T-cell (primary cell): Measurements from ENCODE around the gene DMRTB1. TPM values are rescaled to one million over a fixed set of nuclear protein-coding genes. Genes with fewer than 3 reads are reported as not detected.

Experiments
- ATAC-seq, 4 experiments: fragments of 200-7000 bp in 3 of 4; fragments of 150-1000 bp in 1 of 4; cut with Tn5 transposase; replicated peaks in 1 of 4; 1 replicate in 3 of 4; 2 replicates in 1 of 4; pipeline ENCODE4 v1.10.0; 2021; ENCODE audit warnings: moderate library complexity in 3 of 4, mild to moderate bottlenecking in 2 of 4, moderate number of reproducible peaks in 1 of 4
- CTCF ChIA-PET, 2 donors: fragments of 300-600 bp; sonication (Branson Sonifier 250); formaldehyde crosslinking; loops; one replicate each; lab custom pipeline; 2022; ENCODE audit warnings: antibody characterized with exemption in 2 of 2; lab: Charles Lee
- POLR2A ChIA-PET, 2 donors: fragments of 300-600 bp; sonication (Branson Sonifier 250); formaldehyde crosslinking; loops; one replicate each; lab custom pipeline; 2022; ENCODE audit warnings: antibody characterized with exemption in 2 of 2; lab: Charles Lee
- DNase-seq, 35 experiments: peaks; one replicate each; pipeline versions ENCODE4 v3.0.0 to v3.0.0-alpha.2; 2013 to 2023
- H3K27ac ChIP-seq: one replicate; pipeline ENCODE4 v1.5.1; 2013; ENCODE audit warnings: low read length
- H3K27me3 ChIP-seq, 2 experiments: replicated peaks in 1 of 2; 1 replicate in 1 of 2; 2 replicates in 1 of 2; pipeline versions ENCODE4 v1.6.1 to v1.7.0; 2013; ENCODE audit warnings: low read length in 1 of 2, mixed read lengths in 1 of 2; ENCODE audit not compliant: control insufficient read depth in 2 of 2, insufficient read depth in 2 of 2; ENCODE audit errors: extremely low read depth in 1 of 2
- H3K36me3 ChIP-seq, 2 donors: 1 replicate in 1 of 2; 2 replicates in 1 of 2; pipeline versions ENCODE4 v1.6.1 to v1.7.0; 2013; ENCODE audit warnings: low read length in 1 of 2; ENCODE audit not compliant: control insufficient read depth in 2 of 2, insufficient read depth in 1 of 2; ENCODE audit errors: extremely low read depth in 1 of 2
- H3K4me1 ChIP-seq, 2 experiments: 1 replicate in 1 of 2; 2 replicates in 1 of 2; pipeline versions ENCODE4 v1.6.1 to v1.7.0; 2013; ENCODE audit warnings: low read length in 2 of 2, mixed read lengths in 1 of 2; ENCODE audit not compliant: insufficient read depth in 2 of 2, control insufficient read depth in 1 of 2; ENCODE audit errors: extremely low read depth in 1 of 2
- H3K4me3 ChIP-seq, 2 donors: 1 replicate in 1 of 2; 2 replicates in 1 of 2; pipeline versions ENCODE4 v1.5.1 to v1.7.0; 2013; ENCODE audit warnings: mild to moderate bottlenecking in 2 of 2, low read length in 1 of 2, moderate library complexity in 1 of 2; ENCODE audit not compliant: control insufficient read depth in 1 of 2; ENCODE audit errors: extremely low read depth in 1 of 2
- H3K9me3 ChIP-seq: 2 replicates; pipeline ENCODE4 v1.7.0; 2013
- H3K27ac Mint-ChIP-seq, 2 donors: one replicate each; pipeline ENCODE4 v1.8.0; 2020 to 2021; ENCODE audit warnings: mild to moderate bottlenecking in 2 of 2, mixed read lengths in 2 of 2
- H3K27me3 Mint-ChIP-seq, 2 donors: one replicate each; pipeline ENCODE4 v1.8.0; 2021 to 2022; ENCODE audit warnings: mixed read lengths in 2 of 2
- H3K36me3 Mint-ChIP-seq: one replicate; pipeline ENCODE4 v1.8.0; 2021; ENCODE audit warnings: mixed read lengths
- H3K4me1 Mint-ChIP-seq, 3 donors: one replicate each; pipeline ENCODE4 v1.8.0; 2020 to 2022; ENCODE audit warnings: mixed read lengths in 3 of 3, mild to moderate bottlenecking in 1 of 3
- H3K4me3 Mint-ChIP-seq, 3 donors: one replicate each; pipeline ENCODE4 v1.8.0; 2020 to 2022; ENCODE audit warnings: mild to moderate bottlenecking in 3 of 3, mixed read lengths in 3 of 3, moderate library complexity in 3 of 3
- H3K9me3 Mint-ChIP-seq, 3 donors: one replicate each; pipeline ENCODE4 v1.8.0; 2020 to 2022; ENCODE audit warnings: mixed read lengths in 3 of 3
- WGBS: methylation state at CpG from one replicate; pipeline ENCODE4 v1.1.5; 2013; ENCODE audit warnings: missing lambda C conversion rate; ENCODE audit not compliant: insufficient coverage; 5-methylcytosine and 5-hydroxymethylcytosine counted together
- total RNA-seq, 35 experiments: library from RNA in 6 of 35; stranded (reverse) in 6 of 35; fragments of 120-200 nt in 1 of 35; gene quantifications; one replicate each; pipeline versions ENCODE4 v1.2.1 to v1.2.4 and lab custom pipeline; 2013 to 2026

Gene DMRTB1
- total RNA-seq, 5 donors from 2014 or later (not counting 1 experiment from before 2014, with no cell fraction given): not detected

DNA sequence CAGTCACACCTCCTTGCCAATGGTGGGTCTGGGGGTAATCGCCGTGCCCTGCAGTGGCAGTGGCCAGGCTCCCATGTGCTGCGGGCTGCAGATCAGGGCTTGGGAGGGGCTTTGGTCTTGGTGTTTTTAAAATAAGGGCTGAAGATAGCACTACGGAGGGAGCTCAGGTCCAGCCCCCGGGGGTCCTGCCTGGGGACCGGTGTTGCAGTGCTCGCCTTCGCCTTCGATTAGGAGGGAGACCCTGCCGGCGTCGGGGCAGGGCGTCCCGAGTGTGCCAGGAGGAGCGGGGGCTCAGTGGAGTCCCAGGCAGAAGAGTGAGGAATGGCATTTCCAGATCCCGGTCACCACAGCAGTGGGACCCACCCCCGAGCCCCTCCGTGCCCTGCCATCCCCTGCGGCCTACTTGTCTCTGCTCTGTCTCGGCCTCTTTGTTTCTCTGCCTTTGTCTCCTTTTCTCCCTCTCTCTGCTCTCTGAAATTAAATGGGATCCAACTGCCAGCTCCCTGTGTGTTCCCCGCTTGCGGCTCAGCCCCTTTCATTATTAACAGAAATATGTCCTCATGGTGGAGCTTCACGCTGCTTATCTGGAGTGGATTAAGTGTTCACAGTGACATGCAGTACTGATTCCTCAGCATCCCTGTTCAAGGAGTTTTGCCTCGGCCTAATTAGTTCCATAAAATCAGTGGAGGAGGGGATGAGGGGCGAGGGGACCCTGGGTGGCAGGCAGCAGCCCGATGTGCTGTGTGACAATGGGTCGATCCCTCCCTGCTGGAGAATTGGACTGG is 44.4 kb downstream of the DMRTB1 start:
- Histone ChIP-seq H3K4me1 (peaks cover 0 to 13% of the 10 kb centered on the region in 2 experiments), H3K27ac (no peak overlapping the region), H3K27me3 (peaks cover 0 to 26% of the 10 kb centered on the region in 2 experiments), H3K4me3 (no peak overlapping the region), H3K36me3 (no peaks in the 10 kb centered on the region), H3K9me3 (no peaks in the 10 kb centered on the region)
- Mint-ChIP-seq H3K4me3 (no peak overlapping the region), H3K27me3 (no peaks in the 10 kb centered on the region), H3K27ac (no peak overlapping the region), H3K4me1 (peaks cover 0 to 7% (median 0%) of the 10 kb centered on the region in 3 donors), H3K36me3 (no peaks in the 10 kb centered on the region), H3K9me3 (no peaks in the 10 kb centered on the region)
- DNase-seq: no peak
- 93% methylated on average over 21 of the region's 27 CpGs for WGBS
- ChIA-PET POLR2A (no interaction called here), CTCF (no interaction called here)
- no peak for ATAC-seq

DNA sequence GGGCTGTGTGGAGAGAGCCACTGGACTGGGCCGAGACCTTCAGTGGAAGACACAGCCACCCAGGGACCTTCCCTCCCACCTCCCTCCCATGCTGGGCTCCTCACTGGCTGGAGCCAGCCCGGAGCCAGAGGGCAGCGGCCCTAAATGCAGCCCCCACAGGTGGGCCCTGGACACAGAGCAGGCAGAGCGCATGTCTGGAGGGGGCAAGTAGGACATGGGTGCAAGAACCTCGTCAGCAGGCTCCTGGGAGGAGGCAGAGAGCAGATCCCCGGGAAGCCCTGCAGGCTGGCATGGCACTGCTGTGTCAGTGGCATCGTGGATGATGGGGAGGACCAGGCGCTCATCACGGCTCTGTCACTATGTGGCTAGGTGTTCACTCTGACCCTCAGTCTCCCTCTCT is 45.7 kb downstream of the DMRTB1 start:
- Histone ChIP-seq H3K4me1 (peaks cover 0 to 3% of the 10 kb centered on the region in 2 experiments), H3K4me3 (no peak overlapping the region), H3K36me3 (no peaks in the 10 kb centered on the region), H3K27ac (no peak overlapping the region), H3K27me3 (peaks cover 0 to 22% of the 10 kb centered on the region in 2 experiments), H3K9me3 (no peaks in the 10 kb centered on the region)
- H3K27ac Mint-ChIP-seq: no peak overlapping the region
- WGBS: 84% methylated on average over 3 of the region's 9 CpGs
- CTCF ChIA-PET: no interaction called here
- DNase-seq (no peak), ATAC-seq (no peak)
- POLR2A ChIA-PET: no interaction called here
- no peak overlapping the region for H3K4me3 Mint-ChIP-seq
- no peaks in the 10 kb centered on the region for H3K36me3 Mint-ChIP-seq
- no peaks in the 10 kb centered on the region for H3K27me3 Mint-ChIP-seq
- H3K9me3 Mint-ChIP-seq: no peaks in the 10 kb centered on the region
- no peaks in the 10 kb centered on the region for H3K4me1 Mint-ChIP-seq

DNA sequence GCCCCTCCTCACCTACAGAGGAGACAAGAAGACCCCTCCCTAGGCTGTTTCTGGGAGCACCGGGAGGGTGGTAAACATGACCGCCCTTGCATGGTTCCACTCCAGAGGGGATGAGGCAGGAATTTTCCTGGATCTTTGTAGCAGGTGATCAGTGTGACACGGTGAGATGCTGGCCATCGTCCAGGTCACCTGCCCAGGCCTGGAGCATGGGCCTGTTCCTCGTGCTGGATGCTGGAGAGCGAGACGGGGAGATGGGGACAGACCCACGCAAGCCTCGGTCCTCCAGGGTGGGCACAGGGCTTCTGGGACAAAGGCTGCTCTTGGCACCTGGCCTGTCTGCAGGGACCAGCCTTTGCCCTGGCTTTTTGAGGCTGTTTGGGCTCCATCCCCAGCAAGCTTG is 46.2 kb downstream of the DMRTB1 start:
- POLR2A ChIA-PET: no interaction called here
- no peak overlapping the region for H3K4me3 Mint-ChIP-seq
- WGBS: 88% methylated on average over 7 of the region's 9 CpGs

DNA sequence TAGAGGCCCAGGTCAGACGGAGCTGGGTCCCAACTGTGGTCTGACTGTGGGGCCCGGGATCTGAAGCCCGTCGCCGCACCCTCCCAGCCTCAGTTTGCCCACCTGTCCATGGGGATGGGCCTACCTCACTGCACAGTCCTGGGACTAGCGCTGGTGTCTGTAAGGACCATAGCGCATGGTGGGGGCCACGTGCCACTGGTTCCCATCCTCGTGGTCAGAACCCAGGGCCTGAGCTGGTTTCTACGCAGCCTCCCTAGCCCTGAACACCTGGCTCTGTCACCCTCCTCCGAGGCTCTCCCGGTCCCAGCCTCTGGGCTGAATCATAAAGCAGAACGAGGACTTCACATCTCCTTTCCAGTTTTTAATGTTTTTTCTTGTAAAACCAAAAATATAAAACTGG is 46.7 kb downstream of the DMRTB1 start:
- CTCF ChIA-PET: no interaction called here
- H3K36me3 Mint-ChIP-seq: no peaks in the 10 kb centered on the region

More for the DNA sequence above, 46.2 kb downstream of the DMRTB1 start:
- Histone ChIP-seq H3K9me3 (no peaks in the 10 kb centered on the region), H3K27me3 (peaks cover 0 to 17% of the 10 kb centered on the region in 2 experiments), H3K36me3 (no peaks in the 10 kb centered on the region), H3K4me3 (no peak overlapping the region), H3K4me1 (peaks cover 0 to 3% of the 10 kb centered on the region in 2 experiments), H3K27ac (no peak overlapping the region)
- Mint-ChIP-seq H3K36me3 (no peaks in the 10 kb centered on the region), H3K27ac (no peak overlapping the region), H3K27me3 (no peaks in the 10 kb centered on the region), H3K4me1 (no peaks in the 10 kb centered on the region), H3K9me3 (no peaks in the 10 kb centered on the region)
- DNase-seq: no peak
- ATAC-seq: no peak
- CTCF ChIA-PET: no interaction called here

DNA sequence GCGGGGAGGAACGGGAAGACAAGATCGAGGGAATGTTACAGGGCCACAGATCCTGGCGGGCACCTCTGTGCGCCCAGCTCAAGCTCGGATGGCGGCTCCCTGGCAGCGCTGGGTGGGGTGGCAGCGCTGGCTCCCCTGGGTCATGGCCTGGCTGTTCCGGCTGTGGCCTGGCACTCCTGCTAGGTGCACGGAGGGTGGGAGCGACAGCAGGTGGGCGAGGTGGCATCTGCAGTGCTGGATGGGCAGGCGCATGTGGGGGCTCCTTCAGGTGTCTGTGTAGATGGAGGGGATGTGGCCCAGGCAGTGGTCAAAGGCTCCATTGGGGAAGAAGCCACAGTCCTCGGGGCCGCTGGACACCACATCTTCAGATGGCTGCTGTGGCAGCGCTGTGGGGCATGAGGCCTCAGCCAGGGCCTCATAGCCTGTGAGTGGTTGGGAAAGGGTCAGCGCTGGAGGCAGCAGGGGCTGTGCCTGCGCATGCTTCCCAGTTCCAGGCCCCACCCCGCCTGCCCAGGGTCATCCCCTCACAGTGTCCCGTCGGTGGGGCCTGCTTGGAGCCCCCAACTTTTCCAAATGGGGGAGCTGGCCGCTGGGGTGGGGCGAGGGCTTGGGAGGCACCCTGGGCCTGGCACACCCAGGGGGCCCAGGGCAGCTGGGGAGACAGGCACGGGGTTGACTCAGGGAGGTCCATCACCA is 47.3 kb downstream of the DMRTB1 start:
- no peak for ATAC-seq
- Mint-ChIP-seq H3K27ac (no peak overlapping the region), H3K36me3 (no peaks in the 10 kb centered on the region), H3K4me3 (no peak overlapping the region), H3K9me3 (no peaks in the 10 kb centered on the region), H3K27me3 (no peaks in the 10 kb centered on the region), H3K4me1 (no peaks in the 10 kb centered on the region)
- H3K9me3 ChIP-seq: no peaks in the 10 kb centered on the region
- H3K27ac ChIP-seq: no peak overlapping the region
- H3K4me1 ChIP-seq: peaks cover 0 to 3% of the 10 kb centered on the region in 2 experiments
- no peaks in the 10 kb centered on the region for H3K36me3 ChIP-seq
- 94% methylated on average over 22 of the region's 25 CpGs for WGBS
- ChIA-PET POLR2A (no interaction called here), CTCF (no interaction called here)
- no peak for DNase-seq
- H3K27me3 ChIP-seq: peaks cover 0 to 6% of the 10 kb centered on the region in 2 experiments
- H3K4me3 ChIP-seq: no peak overlapping the region

More for the DNA sequence above, 46.7 kb downstream of the DMRTB1 start:
- no peaks in the 10 kb centered on the region for H3K9me3 Mint-ChIP-seq
- POLR2A ChIA-PET: no interaction called here
- H3K36me3 ChIP-seq: no peaks in the 10 kb centered on the region
- H3K27ac ChIP-seq: no peak overlapping the region
- no peak overlapping the region for H3K27ac Mint-ChIP-seq
- H3K4me3 ChIP-seq: no peak overlapping the region
- DNase-seq (no peak), ATAC-seq (no peak)
- H3K27me3 Mint-ChIP-seq: no peaks in the 10 kb centered on the region
- 82% methylated on average over 13 of the region's 13 CpGs for WGBS
- peaks cover 0 to 12% of the 10 kb centered on the region in 2 experiments for H3K27me3 ChIP-seq
- no peaks in the 10 kb centered on the region for H3K9me3 ChIP-seq
- H3K4me1 Mint-ChIP-seq: no peaks in the 10 kb centered on the region
- H3K4me1 ChIP-seq: peaks cover 0 to 3% of the 10 kb centered on the region in 2 experiments
- no peak overlapping the region for H3K4me3 Mint-ChIP-seq

DNA sequence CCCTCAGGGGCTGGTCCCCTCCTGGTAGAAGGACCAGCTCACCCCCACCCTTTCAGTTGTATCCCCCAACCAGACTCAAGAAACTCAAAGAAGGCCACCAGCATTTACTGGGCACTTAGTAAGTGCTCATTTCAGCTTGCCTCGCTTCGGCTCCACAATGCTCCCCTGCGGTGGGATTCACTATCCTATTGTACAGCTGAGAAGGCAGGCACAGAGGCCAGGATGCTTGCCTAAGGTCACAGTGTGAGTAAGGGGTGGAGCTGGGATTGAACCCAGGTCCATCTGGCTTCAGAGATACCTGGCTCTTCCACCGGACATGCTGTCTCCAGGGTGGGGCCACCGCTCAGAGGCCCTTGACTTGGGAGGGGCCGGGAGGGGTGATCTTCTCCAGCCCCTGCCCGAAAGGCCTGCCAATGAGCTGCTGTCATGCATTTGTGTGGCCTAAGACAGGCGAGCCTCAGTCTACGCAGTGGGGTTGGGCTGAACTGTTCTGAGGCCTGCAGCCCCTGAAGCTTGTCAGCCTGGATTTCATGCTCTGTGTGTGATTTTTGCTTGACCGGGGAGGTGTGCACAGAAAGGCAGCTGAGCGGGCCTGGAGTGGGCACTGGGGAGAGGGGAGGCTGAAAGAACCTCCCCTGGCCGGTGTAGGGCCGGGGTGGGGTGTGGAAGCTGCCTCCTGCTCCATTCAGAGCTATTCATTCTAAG is 48.1 kb downstream of the DMRTB1 start:
- Histone ChIP-seq H3K36me3 (no peaks in the 10 kb centered on the region), H3K4me1 (peaks cover 0 to 3% of the 10 kb centered on the region in 2 experiments), H3K4me3 (no peak overlapping the region), H3K9me3 (no peaks in the 10 kb centered on the region), H3K27me3 (peaks cover 0 to 4% of the 10 kb centered on the region in 2 experiments), H3K27ac (no peak overlapping the region)
- no peak for DNase-seq
- WGBS: 82% methylated on average over 9 of the region's 13 CpGs
- Mint-ChIP-seq H3K4me1 (no peaks in the 10 kb centered on the region), H3K9me3 (no peaks in the 10 kb centered on the region), H3K4me3 (no peak overlapping the region), H3K36me3 (no peaks in the 10 kb centered on the region), H3K27me3 (no peaks in the 10 kb centered on the region), H3K27ac (no peak overlapping the region)
- no peak for ATAC-seq
- CTCF ChIA-PET: no interaction called here
- POLR2A ChIA-PET: no interaction called here
